Measurements from ENCODE around the gene ANXA2. TPM values are rescaled to one million over a fixed set of nuclear protein-coding genes. Genes with fewer than 3 reads are reported as not detected.

Gene ANXA2
- total RNA-seq, 1 experiment from 2014 or later, result 2,114 TPM

GRCh38 chr15:60418096-60418495, 20.3 kb upstream of the ANXA2 start:
- Histone ChIP-seq H3K9me2 (replicated peaks; ENCODE audit: low read length) (no peaks in the 10 kb centered on the region), H3K9ac (ENCODE audit: low read length) (no peak overlapping the region), H3K27me3 (ENCODE audit: low read length) (no peaks in the 10 kb centered on the region), H3K79me2 (ENCODE audit: low read length) (no peaks in the 10 kb centered on the region), H4K20me1 (ENCODE audit: low read length) (no peaks in the 10 kb centered on the region), H3K4me3 (ENCODE audit: low read length) (no peak overlapping the region), H3K36me3 (ENCODE audit: low read depth, low read length) (no peaks in the 10 kb centered on the region), H3F3A (ENCODE audit: low read length, unreplicated experiment) (peaks cover 9% of the 10 kb centered on the region), H3K9me3 (ENCODE audit: low read length) (no peaks in the 10 kb centered on the region), H2AFZ (ENCODE audit: low read length) (no peak overlapping the region), H3K27ac (ENCODE audit: low read length) (no peak overlapping the region), H3K4me2 (ENCODE audit: low read length) (no peak overlapping the region), H3K4me1 (ENCODE audit: insufficient read depth, low read length) (peaks cover 51% of the 10 kb centered on the region)
- ChIA-PET CTCF (no interaction called here), POLR2A (ENCODE audit: unreplicated experiment) (interaction anchor here (0.8 kb wide), 1 partner anchor 11 kb away, joined by 4 read pairs; no protein-coding TSS in a partner anchor)
- BruUV-seq (replicated peaks), result no TSS peak
- ATAC-seq, result no peak
- no peak for DNase-seq
- no peak for TF ChIP-seq EZH2 (IDR thresholded peaks at IDR 0.05; ENCODE audit: low read length, unreplicated experiment)
- TF ChIP-seq CTCF (conservative IDR thresholded peaks at IDR 0.05; ENCODE audit: low read depth, low read length), result no peak
- no peak for TF ChIP-seq EZH2phosphoT487 (IDR thresholded peaks at IDR 0.05; ENCODE audit: borderline replicate concordance, low read length)
- intact Hi-C loops (cut with micrococcal nuclease), result no loop called here

DNA sequence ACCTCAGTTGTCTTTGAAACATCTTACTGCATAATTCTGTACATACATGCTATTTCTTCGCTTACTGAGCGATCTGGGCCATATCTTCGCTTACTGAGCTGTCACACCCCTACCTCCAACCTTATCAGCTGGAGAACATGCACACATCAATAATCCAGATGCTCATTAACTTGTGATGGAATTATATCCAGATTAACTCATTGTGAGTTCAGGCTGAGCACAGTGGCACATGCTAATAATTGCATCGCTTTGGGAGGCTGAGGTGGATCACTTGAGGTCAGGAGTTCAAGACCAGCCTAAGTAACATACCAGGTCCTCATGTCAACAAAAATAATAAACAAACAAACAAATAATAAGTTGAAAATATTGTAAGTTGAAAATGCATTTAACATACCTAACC, 19.3 kb upstream of the ANXA2 start:
- CTCF ChIA-PET, result no interaction called here
- Histone ChIP-seq H3K36me3 (ENCODE audit: low read depth, low read length) (no peaks in the 10 kb centered on the region), H3K27me3 (ENCODE audit: low read length) (no peaks in the 10 kb centered on the region), H2AFZ (ENCODE audit: low read length) (no peak overlapping the region), H3K4me1 (ENCODE audit: insufficient read depth, low read length) (peaks cover 48% of the 10 kb centered on the region), H3K9me2 (replicated peaks; ENCODE audit: low read length) (no peaks in the 10 kb centered on the region), H3K9ac (ENCODE audit: low read length) (no peak overlapping the region), H3K4me3 (ENCODE audit: low read length) (no peak overlapping the region), H3F3A (ENCODE audit: low read length, unreplicated experiment) (peaks cover 9% of the 10 kb centered on the region), H3K4me2 (ENCODE audit: low read length) (no peak overlapping the region), H4K20me1 (ENCODE audit: low read length) (no peaks in the 10 kb centered on the region), H3K79me2 (ENCODE audit: low read length) (no peaks in the 10 kb centered on the region), H3K27ac (ENCODE audit: low read length) (no peak overlapping the region), H3K9me3 (ENCODE audit: low read length) (no peaks in the 10 kb centered on the region)
- TF ChIP-seq CTCF (conservative IDR thresholded peaks at IDR 0.05; ENCODE audit: low read depth, low read length), result no peak
- no peak for TF ChIP-seq EZH2 (IDR thresholded peaks at IDR 0.05; ENCODE audit: low read length, unreplicated experiment)
- TF ChIP-seq EZH2phosphoT487 (IDR thresholded peaks at IDR 0.05; ENCODE audit: borderline replicate concordance, low read length), result no peak
- POLR2A ChIA-PET (ENCODE audit: unreplicated experiment), result interaction anchor here (0.6 kb wide), 2 partner anchors 17 to 42 kb away, joined by 3 read pairs; no protein-coding TSS in a partner anchor
- no peak for ATAC-seq
- no peak for DNase-seq
- no TSS peak for BruUV-seq (replicated peaks)
- intact Hi-C loops (cut with micrococcal nuclease), result no loop called here

DNA sequence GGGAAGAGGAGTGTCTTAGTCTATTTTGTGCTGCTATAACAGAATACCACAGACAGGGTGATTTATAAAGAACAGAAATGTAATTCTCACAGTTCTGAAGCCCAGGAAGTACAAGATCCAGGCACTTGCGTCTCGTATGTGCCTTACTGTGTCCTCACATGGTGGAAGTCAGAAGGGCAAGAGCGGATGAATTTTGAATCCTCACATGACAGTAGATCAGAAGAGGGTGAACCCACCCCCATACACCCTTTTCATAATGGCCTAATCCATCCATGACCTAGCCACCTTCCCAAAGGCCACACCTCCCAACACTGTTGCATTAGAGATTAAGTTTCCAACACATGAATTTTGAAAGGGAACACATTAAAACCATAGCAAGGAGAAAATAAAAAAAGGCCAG, 18.7 kb upstream of the ANXA2 start:
- ATAC-seq (no peak), DNase-seq (no peak)
- intact Hi-C loops (cut with micrococcal nuclease), result no loop called here
- no peak overlapping the region for H3K27ac ChIP-seq (ENCODE audit: low read length)
- peaks cover 4% of the 10 kb centered on the region for H3F3A ChIP-seq (ENCODE audit: low read length, unreplicated experiment)
- BruUV-seq (replicated peaks), result no TSS peak
- no peaks in the 10 kb centered on the region for H3K9me2 ChIP-seq (replicated peaks; ENCODE audit: low read length)
- no peaks in the 10 kb centered on the region for H3K27me3 ChIP-seq (ENCODE audit: low read length)
- H3K4me3 ChIP-seq (ENCODE audit: low read length), result no peak overlapping the region
- no peaks in the 10 kb centered on the region for H3K9me3 ChIP-seq (ENCODE audit: low read length)
- H3K36me3 ChIP-seq (ENCODE audit: low read depth, low read length), result no peaks in the 10 kb centered on the region
- H3K79me2 ChIP-seq (ENCODE audit: low read length), result no peaks in the 10 kb centered on the region
- peaks cover 41% of the 10 kb centered on the region for H3K4me1 ChIP-seq (ENCODE audit: insufficient read depth, low read length)
- no peak overlapping the region for H2AFZ ChIP-seq (ENCODE audit: low read length)
- CTCF ChIA-PET, result no interaction called here
- TF ChIP-seq EZH2phosphoT487 (IDR thresholded peaks at IDR 0.05; ENCODE audit: borderline replicate concordance, low read length) (no peak), EZH2 (IDR thresholded peaks at IDR 0.05; ENCODE audit: low read length, unreplicated experiment) (no peak)
- POLR2A ChIA-PET (ENCODE audit: unreplicated experiment), result no interaction called here
- H4K20me1 ChIP-seq (ENCODE audit: low read length), result no peaks in the 10 kb centered on the region
- no peak overlapping the region for H3K9ac ChIP-seq (ENCODE audit: low read length)
- H3K4me2 ChIP-seq (ENCODE audit: low read length), result no peak overlapping the region
